GM18508 (cell line): ENCODE measurements around the gene G6PC3.

ENCODE experiments used
- ATAC-seq: cut with Tn5 transposase; IDR thresholded peaks from one replicate; pipeline ENCODE4 v1.9.1; 2021; ENCODE audit warnings: moderate number of reproducible peaks; ENCODE audit not compliant: insufficient read depth, unreplicated experiment

Gene G6PC3

GRCh38 chr17:44102849-44103622 lies 32.5 kb downstream of the G6PC3 start:
- no peak for ATAC-seq

- no peak for ATAC-seq
These were observed 34.9 kb downstream of the G6PC3 start for GRCh38 chr17:44105483-44105882.

DNA sequence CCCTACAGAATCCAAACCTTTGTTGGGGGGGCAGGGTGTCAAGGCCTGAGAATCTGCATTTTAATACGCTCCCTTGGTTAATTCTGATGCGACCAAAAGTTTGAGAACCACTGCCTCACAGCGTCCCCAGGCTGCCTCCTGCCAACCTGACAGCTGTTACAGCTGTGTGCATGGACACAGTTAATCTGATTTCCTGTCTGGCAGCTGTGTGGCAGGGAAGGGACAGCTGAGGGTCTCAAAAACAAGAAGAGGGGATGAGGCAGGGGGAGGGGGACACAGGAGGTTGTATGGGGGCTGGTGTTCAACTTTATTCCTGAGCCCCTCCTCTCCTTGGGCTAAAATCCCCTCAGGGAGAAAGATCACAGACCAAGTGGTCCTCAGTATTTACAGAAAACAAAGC lies 35.4 kb downstream of the G6PC3 start:
- no peak for ATAC-seq

DNA sequence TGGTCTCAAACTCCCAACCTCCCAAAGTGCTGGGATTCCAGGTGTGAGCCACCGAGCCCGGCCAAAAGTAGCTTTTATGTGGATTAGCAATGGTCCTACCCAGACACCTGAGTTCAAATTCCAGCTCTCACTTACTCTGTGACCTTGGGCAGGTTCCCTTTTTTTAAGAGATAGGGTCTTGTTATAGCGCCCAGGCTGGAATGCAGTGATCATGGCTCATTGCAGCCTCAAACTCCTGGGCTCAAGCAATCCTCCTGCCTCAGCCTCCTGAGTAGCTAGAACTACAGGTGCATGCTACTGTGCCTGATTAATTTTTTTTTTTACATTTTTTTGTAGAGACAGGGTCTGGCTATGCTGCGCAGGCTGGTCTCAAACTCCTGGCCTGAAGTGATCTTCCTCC lies 36.3 kb downstream of the G6PC3 start:
- no peak for ATAC-seq

DNA sequence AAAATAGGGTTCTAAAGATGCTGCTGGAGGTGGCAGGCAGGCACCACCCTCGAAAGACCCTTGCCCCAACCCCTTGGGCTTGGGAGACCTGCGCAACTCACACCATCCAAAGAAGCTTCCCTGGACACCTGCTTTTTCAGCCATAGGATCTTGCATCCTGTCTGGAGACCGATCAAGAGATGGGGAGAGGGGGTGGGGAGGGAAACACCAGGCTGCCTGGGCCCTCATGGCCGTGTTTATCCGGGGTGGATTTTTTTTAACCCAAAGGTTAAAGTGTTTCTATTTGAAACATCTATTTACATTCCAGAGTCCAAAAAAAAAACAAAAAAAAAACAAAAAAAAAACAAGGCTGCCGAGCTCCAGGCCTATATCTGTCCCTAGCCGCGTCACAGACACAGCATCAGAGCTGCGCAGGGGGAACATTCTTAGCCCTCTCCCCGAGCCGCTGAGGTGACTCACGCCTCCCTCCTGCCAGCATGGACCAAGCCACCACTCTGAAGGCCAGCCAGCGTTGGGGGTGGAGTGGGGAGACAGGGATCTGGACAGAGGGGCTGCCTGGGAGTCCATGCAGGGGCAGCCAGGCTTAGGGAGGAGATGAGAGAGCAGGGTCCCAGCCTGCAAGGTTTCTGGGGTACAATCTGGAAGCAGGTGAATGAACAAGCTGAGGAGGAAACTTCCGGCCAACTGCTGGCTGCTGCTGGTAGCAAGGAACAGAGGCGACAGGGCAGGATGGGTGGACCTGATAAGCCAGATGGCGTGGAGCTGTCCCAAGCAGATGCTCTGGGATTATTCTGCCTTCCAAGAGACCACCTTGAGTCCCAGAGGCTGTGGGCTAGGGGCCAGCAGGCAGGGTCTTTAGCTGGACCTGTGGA lies 38.1 kb downstream of the G6PC3 start:
- no peak for ATAC-seq

- ATAC-seq = no peak
These were observed 38.7 kb downstream of the G6PC3 start for GRCh38 chr17:44109312-44109630.

DNA sequence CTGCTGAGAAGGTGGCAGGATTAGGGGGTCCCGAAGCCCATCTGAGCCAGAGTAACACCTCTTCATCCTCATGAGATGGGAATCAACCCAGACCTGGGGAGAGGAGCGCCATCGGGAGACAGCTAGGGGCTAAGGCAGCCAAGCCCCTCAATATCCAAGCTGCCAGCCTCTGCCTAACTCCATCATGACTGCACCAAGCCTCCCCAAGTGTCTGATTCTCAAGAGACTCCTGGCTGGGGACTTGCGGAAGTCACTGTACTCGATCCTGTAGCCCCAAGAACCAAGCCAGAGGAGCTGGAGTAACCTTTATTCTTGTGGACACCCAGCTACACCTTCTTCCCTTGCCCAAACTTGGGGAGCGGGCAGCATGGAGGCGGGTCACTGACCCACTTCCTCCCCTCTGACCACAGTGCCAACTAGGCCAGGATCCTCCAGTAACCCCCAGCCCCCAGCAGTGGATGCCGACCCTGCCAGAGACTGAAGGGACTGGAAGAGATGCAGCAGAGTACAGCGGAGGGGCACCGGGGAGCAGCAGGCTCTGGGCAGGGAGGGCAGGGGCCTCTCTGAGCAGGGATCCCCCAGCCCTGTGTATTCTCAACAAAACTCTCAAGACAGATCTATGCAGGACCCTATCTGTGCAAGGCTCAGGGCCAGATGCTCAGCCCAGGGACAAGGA lies 39.6 kb downstream of the G6PC3 start:
- no peak for ATAC-seq

DNA sequence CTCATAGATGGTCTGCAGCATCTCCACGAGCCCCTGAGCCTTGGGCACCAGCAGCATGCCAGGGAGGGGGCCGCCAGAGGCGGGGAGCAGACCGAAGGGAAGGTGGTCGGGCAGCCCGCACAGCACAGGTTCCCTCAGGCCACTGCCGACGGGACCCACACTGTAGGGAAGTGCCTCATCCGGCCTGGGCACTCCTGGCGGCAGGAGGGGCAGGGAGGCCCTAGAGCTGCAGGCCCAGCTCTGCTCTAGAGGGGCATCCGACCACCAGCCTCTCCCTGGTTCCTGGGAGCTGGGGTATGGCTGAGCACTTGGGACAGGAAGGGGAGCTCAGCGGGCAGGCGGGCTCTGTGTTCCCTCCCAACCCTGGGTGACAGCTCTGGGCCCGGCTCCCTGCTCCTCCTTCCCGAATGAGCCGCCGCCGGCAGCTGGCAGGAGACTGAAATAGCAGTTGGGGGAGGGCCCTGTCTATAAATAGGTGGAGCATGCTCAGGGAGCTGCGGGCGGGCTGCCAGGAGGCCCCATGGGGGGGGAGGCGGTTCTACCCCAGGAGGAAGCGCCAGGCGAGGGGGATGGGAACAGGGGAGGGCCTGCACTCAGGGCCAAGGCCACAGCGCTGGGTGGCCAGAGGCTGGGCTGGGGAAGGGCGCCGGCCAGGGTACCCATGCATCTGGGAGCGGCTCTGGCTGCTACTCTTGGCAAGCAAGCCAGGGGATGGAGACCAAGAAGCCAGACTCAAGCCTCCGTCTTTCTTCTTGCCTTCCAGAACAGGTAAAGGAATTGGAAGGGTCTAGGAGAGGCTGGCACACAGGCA lies 40.5 kb downstream of the G6PC3 start:
- ATAC-seq = no peak

GRCh38 chr17:44111777-44112176 lies 41.2 kb downstream of the G6PC3 start:
- no peak for ATAC-seq

DNA sequence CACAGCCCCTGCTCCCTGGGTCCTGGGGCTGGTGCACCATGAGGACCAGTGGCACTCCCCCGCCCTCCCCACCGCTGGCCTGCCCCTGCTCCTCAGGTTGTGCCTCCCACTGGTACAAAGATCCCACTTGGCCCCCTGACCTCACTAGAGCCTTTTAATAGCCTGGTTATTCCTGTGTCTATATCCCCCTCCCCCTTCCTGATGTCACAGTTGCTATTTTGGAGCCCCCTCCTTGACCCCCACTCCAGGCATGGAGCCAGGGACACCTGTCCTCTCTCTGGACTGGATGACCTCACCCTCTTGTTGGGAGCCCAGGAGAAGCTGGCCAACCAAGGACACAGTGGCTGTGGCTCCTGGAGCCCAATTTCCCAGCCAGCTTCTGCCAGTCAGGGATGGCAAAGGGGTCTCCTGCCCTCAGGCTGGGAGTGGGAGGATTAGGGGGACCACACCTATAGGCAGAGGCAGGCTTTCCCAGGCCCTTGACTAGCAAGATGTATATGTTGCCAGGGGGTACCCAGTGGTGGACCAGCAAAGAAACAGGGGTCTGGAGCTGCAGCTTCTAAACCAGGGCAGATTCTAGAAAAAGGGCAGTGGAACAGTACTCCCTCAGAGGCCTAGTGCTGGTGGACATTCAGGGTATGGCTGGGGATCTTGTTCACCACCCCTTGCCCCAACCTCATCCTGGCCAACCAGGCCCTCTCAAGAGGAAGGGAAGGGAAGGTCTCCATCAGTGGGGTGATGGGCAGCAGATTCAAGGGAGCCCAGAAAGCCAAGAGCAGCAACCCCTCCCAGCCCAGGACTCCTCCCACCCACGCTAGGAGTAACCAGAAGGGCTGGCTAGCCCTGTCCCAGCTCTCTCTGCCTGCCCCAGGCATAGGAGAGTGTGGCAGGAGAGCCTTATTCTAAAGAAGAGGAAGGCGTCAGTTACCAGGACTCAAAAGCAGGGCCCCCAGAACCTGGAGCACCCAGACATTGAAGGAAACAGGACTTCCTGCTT lies 42.0 kb downstream of the G6PC3 start:
- ATAC-seq = no peak

DNA sequence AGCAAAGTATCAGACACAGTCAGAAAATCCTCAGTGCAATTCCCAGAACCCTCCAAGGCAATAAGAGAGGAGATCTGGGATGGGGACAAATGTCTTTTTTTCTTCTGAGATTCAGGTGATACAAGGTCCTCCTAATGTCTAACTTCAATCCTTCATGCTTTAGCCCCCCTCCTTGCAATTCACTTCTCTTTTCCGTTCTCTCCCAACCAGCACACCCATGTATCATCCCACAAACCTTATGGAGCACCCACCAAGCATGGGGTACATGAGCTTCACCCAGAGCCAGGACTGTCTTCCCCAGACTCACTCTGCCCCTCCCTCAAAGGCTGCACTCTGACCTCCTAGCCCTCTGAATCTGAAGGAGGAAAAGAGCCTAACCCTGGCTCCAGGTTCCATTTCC lies 42.8 kb downstream of the G6PC3 start:
- ATAC-seq = no peak

- ATAC-seq = no peak
These were observed 43.6 kb downstream of the G6PC3 start for GRCh38 chr17:44113868-44114840.

DNA sequence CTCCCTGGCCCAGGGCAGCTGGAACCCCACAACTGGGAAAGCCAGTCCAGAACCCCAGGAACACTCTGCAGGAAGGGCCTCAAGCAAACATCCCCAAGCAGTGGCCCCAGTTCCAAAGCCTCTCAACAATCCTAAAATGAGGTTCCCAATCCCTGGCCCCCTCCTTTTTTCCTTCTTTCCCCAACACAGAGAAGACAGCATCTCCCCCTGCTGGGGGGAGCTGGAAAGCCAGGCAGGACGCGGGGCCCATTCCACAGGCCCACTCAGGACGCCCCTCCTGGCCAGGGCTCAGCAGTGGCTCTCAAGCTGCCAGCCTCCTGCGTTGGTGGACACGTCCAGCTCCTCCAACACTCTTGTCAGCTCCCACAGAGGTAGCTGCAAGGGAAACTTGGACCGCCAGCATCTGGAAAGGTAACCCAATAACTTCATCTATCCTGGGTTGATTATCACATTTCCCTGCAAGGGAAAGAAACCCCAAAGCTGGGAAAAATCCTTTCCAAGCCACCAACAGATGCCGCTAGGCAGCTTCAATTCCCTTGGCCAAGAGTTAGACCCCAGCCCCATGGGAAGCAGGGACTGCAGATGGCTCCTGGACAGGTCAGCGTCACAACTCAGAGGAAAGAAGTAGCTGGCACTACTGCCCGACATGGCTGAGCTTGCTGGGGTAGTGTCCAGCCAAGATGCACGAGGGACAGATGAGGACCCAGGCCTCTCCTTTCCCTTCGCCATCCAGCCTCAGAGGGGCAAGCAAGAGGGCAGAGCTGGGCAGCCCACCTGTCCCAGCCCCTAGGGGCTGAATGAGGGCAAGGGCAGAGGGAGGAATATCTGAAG lies 45.3 kb downstream of the G6PC3 start:
- ATAC-seq = no peak

DNA sequence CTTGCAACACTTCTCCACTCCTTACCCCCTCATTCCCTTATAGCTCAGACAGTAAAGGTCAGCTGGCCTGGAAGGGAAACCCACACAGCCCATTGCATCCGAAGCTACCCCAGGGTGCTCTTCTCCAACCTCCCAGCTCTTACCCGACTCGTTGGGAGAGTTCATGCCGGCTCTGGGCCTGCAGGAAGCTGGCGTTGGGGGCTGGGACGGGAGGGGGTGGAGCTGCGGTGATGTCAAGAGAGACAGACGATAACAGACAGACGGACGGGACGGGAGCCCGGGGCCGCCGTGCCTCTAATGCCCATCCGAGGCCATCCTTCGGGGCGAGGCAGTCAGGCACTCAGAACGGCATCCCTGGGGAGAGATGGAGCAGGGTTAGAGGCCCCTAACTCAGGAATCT lies 46.8 kb downstream of the G6PC3 start:
- no peak for ATAC-seq

GRCh38 chr17:44118427-44119050 lies 48.0 kb downstream of the G6PC3 start:
- ATAC-seq = no peak

GRCh38 chr17:44119062-44119461 lies 48.5 kb downstream of the G6PC3 start:
- no peak for ATAC-seq

GRCh38 chr17:44119798-44120197 lies 49.3 kb downstream of the G6PC3 start:
- ATAC-seq = no peak
